HepG2 (cell line): ENCODE data around the gene NPW. TPM values are rescaled to one million over a fixed set of nuclear protein-coding genes. Genes with fewer than 3 reads are reported as not detected.

ENCODE experiments used
- CEBPG ChIP-seq: IDR thresholded peaks from 2 replicates; pipeline ENCODE4 v1.6.1; 2016
- ESRRA ChIP-seq: sonication (generic); formaldehyde crosslinking; IDR thresholded peaks from 2 replicates; pipeline ENCODE4 v1.5.1; 2020; ENCODE audit warnings: mild to moderate bottlenecking, low read depth, missing genetic modification reagents
- GATA4 ChIP-seq: sonication (generic); IDR thresholded peaks from 2 replicates; pipeline ENCODE4 v1.6.1; 2016; ENCODE audit warnings: antibody characterized with exemption, low read depth, borderline replicate concordance
- MED13 ChIP-seq: sonication (generic); formaldehyde crosslinking; IDR thresholded peaks from 2 replicates; pipeline ENCODE4 v1.5.0; 2020; ENCODE audit warnings: missing genetic modification reagents
- MEIS1 ChIP-seq: sonication (generic); formaldehyde crosslinking; IDR thresholded peaks from 2 replicates; pipeline ENCODE4 v1.9.0; 2021; ENCODE audit warnings: mild to moderate bottlenecking, missing genetic modification reagents, moderate library complexity, borderline replicate concordance
- MLX ChIP-seq: IDR thresholded peaks from 2 replicates; pipeline ENCODE4 v1.6.1; 2016
- POLR2G ChIP-seq: fragments of 200-400 bp; formaldehyde crosslinking; IDR thresholded peaks from 2 replicates; pipeline ENCODE4 v1.6.1; 2018; ENCODE audit warnings: mild to moderate bottlenecking, low read depth, low read length, moderate library complexity
- SCMH1 ChIP-seq: sonication (generic); formaldehyde crosslinking; IDR thresholded peaks from 2 replicates; pipeline ENCODE4 v1.9.0; 2021; ENCODE audit warnings: missing genetic modification reagents, mild to moderate bottlenecking, borderline replicate concordance
- SIN3A ChIP-seq: IDR thresholded peaks from 2 replicates; pipeline ENCODE4 v1.6.1; 2011; ENCODE audit warnings: low read depth, mild to moderate bottlenecking, control low read depth, low read length, borderline replicate concordance
- SKIL ChIP-seq: sonication (generic); formaldehyde crosslinking; IDR thresholded peaks from 2 replicates; pipeline ENCODE4 v1.8.0; 2022; ENCODE audit warnings: missing genetic modification reagents, mild to moderate bottlenecking, moderate library complexity, borderline replicate concordance
- SOX13 ChIP-seq, 3 experiments: fragments of 450-650 bp in 1 of 3; sonication (generic) in 1 of 3; formaldehyde crosslinking in 1 of 3; IDR thresholded peaks in 2 of 3; conservative IDR thresholded peaks in 1 of 3; 2 replicates each; pipeline versions ENCODE4 v1.5.0 to v1.6.1; 2016 to 2020; ENCODE audit warnings: antibody characterized with exemption in 1 of 3, mild to moderate bottlenecking in 1 of 3, missing compliant biosample characterization in 1 of 3, missing genetic modification reagents in 1 of 3, moderate library complexity in 1 of 3
- STAG1 ChIP-seq: sonication (generic); formaldehyde crosslinking; IDR thresholded peaks from 2 replicates; pipeline ENCODE4 v1.4.0; 2020; ENCODE audit warnings: missing genetic modification reagents
- TFDP1 ChIP-seq: IDR thresholded peaks from 2 replicates; pipeline ENCODE4 v1.6.1; 2016; ENCODE audit warnings: missing compliant biosample characterization, missing genetic modification reagents, borderline replicate concordance
- ZBTB34 ChIP-seq: sonication (generic); formaldehyde crosslinking; IDR thresholded peaks from 2 replicates; pipeline ENCODE4 v1.8.0; 2022; ENCODE audit warnings: mild to moderate bottlenecking, missing genetic modification reagents
- ZNF543 ChIP-seq: sonication (generic); formaldehyde crosslinking; IDR thresholded peaks from 2 replicates; pipeline ENCODE4 v1.4.0; 2020; ENCODE audit warnings: mild to moderate bottlenecking, missing genetic modification reagents
- ZNF574 ChIP-seq: sonication (generic); formaldehyde crosslinking; IDR thresholded peaks from 2 replicates; pipeline ENCODE4 v1.4.0; 2020; ENCODE audit warnings: missing genetic modification reagents
- ZSCAN29 ChIP-seq: sonication (generic); formaldehyde crosslinking; conservative IDR thresholded peaks from 2 replicates; pipeline ENCODE4 v1.4.0; 2020; ENCODE audit warnings: mild to moderate bottlenecking, missing genetic modification reagents
- polyA plus RNA-seq, 8 experiments: library from polyadenylated mRNA; depleted of rRNA in 3 of 8; stranded (reverse) in 7 of 8; unstranded in 1 of 8; fragments of >200 nt; fragmentation: Illumina TruSeq in 4 of 8; extraction: Trizol in 4 of 8; gene quantifications; 2 replicates each; pipeline versions ENCODE4 v1.2.1 to v1.2.3, GENCODE V29; 2011 to 2016; ENCODE audit warnings: low read depth in 4 of 8, missing spikeins in 1 of 8, mixed read lengths in 1 of 8; ENCODE audit not compliant: insufficient read depth in 1 of 8
- total RNA-seq, 5 experiments: library from RNA; depleted of rRNA; stranded (reverse); fragments of >200 nt; fragmentation: Illumina TruSeq; extraction: Trizol; gene quantifications; 2 replicates each; pipeline ENCODE4 v1.2.3, GENCODE V29; 2016; ENCODE audit warnings: low read depth in 1 of 5
- TF ChIP-seq, protein P1 (sequence below): sonication (generic); formaldehyde crosslinking; IDR thresholded peaks from 2 replicates; pipeline ENCODE4 v1.4.0; 2020; ENCODE audit warnings: missing genetic modification reagents; ENCODE audit errors: not compliant biosample characterization

Gene NPW
- total and polyA plus RNA-seq, 2 of the 13 experiments (the other 11 are each of a cell fraction or from before 2014, with no cell fraction given) = 0.24 to 0.97 TPM

DNA sequence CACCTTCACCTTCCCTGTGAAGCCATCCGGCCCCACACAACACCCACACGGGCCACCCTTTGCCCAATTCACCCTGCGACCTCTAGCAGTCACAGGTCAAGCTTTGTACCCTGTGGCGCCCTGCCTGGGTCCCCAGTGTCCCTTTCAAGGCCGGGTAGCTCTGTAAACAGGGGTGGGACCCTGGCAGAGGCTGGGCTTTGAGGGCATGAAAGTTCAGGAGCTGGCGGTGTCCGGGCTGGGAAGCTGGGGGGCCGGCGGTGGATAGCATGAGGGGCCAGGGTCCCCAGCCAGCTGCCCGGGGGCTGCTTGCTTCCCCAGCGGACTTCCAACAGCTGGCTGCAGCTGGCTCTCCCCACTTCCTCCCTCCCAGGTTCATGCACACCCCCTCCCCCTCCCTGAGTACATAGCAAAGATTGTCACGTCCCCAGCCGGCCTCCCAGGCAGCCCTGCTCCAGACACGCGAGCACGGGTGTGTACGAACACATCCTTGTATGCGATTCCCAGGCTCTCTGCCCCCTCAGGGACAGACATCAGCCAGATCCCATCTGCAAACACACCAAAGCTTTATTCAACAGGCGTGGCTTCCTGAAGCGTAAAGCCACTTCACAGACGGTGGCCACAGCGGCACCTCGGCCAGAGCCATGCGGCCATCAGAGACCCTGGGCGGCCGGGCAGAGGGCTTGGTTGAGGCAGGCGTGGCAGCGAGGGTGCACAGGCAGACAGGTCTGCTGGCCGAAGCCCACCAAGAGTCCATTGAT lies 19.9 kb downstream of the NPW start (continued):
- TF ChIP-seq SKIL (CRISPR knock-in tag) (peak; percentile 97), ZSCAN29 (CRISPR knock-in tag) (peak; percentile 68; the same call in 1 of the 2 replicates), ZNF543 (peak; percentile 59; the same call in 1 of the 2 replicates), TFDP1 (peak; percentile 51; the same call in 1 of the 2 replicates), MLX (CRISPR knock-in tag) (0 out of 2 replicates have a peak, but pooled peaks have one; percentile 45), SOX13 (IDR thresholded peaks at IDR 0.05) (peak; percentile 34; the same call in 1 of the 2 replicates), SOX13 (CRISPR knock-in tag; conservative IDR thresholded peaks at IDR 0.05 in 1 of 2, IDR thresholded peaks at IDR 0.05 in 1 of 2) (peak in 1 of 2 experiments; percentile 30; a peak in 2 of 4 replicates), SIN3A (peak; percentile 70; the same call in 1 of the 2 replicates), SCMH1 (CRISPR knock-in tag) (no peak), ZBTB34 (CRISPR knock-in tag) (peak; percentile 90; the same call in 1 of the 2 replicates), GATA4 (peak; percentile 20; the same call in 1 of the 2 replicates), MED13 (CRISPR knock-in tag) (peak; percentile 49; the same call in 1 of the 2 replicates), STAG1 (peak; percentile 4; the same call in 1 of the 2 replicates), CEBPG (CRISPR knock-in tag) (0 out of 2 replicates have a peak, but pooled peaks have one; percentile 5), POLR2G (peak; percentile 82), MEIS1 (CRISPR knock-in tag) (0 out of 2 replicates have a peak, but pooled peaks have one; percentile 18), ZNF574 (CRISPR knock-in tag) (peak; percentile 70), ESRRA (CRISPR knock-in tag) (peak; percentile 98)
- TF ChIP-seq, protein P1, sequence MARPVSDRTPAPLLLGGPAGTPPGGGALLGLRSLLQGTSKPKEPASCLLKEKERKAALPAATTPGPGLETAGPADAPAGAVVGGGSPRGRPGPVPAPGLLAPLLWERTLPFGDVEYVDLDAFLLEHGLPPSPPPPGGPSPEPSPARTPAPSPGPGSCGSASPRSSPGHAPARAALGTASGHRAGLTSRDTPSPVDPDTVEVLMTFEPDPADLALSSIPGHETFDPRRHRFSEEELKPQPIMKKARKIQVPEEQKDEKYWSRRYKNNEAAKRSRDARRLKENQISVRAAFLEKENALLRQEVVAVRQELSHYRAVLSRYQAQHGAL (CRISPR knock-in tag) = no peak
